GM12874 (cell line): ENCODE data around the gene TICAM1.

ENCODE experiments used
- TF ChIP-seq, protein P1 (sequence below): IDR thresholded peaks from 2 replicates; pipeline ENCODE4 v1.5.1; 2011; ENCODE audit warnings: low read depth, mild to moderate bottlenecking, control low read depth, low read length, moderate library complexity; ENCODE audit not compliant: insufficient read depth

The TICAM1 gene

DNA sequence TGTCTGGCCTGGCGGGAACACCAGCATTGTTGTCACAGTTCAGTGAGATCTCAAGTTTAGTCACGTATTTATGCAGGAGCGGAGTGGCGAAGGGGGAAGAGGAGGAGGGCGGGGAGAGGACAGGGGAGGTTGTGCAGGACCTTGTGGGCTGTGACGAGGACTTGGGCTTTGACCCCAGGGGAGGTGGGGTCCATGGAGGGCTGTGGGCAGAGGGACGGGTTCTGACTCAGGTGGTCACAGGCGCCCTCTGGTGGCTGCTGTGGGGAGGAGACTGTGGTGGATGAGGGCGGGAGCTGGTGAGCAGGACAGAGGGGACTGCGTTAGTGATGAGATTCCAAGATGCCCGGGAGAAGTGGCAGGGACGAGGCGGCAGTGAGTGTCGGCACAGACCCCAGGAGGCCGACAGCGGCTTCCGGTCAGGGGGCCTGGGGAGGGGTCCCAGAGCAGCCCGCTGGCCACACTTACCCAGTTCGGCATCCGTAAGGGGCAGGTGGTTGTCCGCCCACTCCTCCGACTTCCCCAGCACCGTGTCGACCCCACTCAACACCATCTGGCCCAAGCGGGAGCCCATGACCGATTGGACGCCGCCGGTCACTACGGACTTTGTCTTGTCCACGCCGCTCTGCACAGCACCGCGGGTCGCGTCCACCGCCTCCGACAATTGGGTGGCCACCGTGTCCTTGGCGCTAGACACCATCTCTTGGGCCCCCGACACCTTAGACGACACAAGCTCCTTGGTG, 20.2 kb upstream of the TICAM1 start:
- TF ChIP-seq, protein P1, sequence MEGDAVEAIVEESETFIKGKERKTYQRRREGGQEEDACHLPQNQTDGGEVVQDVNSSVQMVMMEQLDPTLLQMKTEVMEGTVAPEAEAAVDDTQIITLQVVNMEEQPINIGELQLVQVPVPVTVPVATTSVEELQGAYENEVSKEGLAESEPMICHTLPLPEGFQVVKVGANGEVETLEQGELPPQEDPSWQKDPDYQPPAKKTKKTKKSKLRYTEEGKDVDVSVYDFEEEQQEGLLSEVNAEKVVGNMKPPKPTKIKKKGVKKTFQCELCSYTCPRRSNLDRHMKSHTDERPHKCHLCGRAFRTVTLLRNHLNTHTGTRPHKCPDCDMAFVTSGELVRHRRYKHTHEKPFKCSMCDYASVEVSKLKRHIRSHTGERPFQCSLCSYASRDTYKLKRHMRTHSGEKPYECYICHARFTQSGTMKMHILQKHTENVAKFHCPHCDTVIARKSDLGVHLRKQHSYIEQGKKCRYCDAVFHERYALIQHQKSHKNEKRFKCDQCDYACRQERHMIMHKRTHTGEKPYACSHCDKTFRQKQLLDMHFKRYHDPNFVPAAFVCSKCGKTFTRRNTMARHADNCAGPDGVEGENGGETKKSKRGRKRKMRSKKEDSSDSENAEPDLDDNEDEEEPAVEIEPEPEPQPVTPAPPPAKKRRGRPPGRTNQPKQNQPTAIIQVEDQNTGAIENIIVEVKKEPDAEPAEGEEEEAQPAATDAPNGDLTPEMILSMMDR, result peak; percentile 94

DNA sequence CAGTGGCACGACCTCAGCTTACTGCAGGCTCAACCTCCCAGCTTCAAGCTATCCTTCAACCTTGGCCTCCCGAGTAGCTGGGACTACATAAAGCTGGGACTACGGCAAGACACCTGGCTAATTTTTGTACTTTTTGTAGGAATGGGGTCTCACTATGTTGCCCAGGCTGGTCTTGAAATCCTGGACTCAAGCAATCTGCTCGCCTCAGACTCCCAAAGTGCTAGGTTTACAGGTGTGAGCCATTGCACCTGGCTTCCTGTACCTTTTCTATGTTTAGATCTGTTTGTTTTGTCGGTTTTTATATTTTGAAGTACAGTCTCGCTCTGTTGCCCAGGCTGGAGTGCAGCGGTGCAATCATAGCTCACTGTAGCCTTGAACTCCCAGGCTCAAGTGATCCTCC, 17.5 kb upstream of the TICAM1 start:
- TF ChIP-seq, protein P1, result no peak

DNA sequence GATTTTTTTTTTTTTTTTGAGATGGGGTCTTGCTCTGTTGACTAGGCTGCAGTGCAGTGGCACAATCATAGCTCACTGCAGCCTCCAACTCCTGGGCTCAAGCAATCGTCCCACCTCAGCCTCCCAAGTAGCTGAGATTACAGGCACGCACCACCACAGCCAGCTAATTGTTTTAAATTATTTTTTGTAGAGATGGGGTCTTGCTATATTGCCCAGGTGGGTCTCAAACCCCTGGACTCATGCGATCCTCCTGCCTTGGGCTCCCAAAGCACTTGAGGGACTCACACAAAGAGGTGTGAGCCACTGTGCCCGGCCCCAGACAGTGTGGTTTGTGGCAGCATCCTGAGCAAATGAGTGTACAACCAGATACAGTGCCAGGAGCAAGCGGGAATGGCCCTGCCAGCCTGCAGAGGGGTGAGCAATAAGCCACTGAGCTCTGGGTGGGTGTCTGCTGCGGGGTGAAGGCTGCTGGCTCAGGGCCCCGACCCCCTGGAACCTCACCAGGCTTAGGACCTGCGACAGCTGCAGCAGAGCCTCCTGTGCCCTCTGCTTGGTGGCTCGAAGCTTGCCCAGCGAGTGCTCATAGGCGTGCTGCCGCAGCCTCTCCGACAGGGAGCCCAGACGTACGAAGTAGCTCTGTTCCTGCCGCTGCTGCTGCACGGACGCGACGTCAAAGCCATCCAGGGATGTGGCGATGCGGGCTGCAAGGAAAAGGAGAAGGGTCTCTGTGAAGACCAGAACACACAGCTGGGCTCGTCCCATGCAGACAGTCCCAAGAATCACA, 15.9 kb upstream of the TICAM1 start:
- TF ChIP-seq, protein P1, result no peak

DNA sequence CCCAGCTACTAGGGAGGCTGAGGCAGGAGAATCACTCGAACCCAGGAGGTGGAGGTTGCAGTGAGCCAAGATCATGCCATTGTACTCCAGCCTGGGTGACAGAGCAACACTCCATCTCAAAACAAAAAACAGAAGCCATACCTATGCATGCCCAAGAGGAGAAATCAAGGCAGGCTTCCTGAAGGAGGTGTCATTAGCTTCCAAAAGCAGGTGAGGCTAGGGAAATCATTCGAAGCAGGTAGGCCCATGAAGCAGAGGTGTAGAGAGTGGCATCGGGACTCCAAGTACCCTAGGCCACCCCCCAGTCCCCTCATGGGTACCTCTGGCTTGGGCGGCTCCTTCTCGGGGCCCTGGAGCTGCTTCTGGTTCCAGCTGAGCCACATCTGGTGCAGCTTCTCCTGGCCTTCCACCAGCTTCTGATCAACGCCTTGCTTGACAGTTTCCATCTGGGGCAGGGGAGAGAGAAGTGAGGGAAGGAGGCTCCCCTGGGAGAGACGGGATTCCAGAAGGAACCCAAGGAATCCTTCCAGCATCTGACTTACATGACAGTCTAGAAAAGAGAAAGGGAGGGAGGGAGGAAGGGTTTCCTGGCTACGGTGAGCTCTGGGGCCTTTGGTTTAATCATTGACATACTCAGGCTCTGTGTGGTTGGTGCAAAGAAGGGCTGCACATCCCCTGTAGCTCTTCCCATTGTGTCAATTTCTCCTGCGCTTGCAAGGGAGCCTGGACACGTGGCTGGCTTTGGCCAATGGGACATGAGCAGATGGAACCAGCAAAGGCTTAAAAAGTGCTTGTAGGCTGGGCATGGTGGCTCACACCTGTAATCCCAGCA, 13.1 kb upstream of the TICAM1 start:
- TF ChIP-seq, protein P1, result no peak

DNA sequence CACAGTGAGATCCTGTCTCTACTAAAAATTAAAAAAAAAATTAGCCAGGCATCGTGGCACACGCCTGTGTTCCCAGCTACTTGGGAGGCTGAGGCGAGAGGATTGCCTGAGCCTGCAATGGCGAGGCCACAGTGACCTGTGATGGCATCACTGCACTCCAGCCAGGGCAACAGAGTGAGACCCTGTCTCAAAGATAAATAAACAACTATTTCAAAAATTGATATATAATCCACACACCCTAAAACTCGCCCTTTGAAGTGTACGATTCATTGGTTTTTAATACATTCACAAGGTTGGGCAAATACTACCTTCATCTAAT, 12.1 kb upstream of the TICAM1 start:
- TF ChIP-seq, protein P1, result no peak

DNA sequence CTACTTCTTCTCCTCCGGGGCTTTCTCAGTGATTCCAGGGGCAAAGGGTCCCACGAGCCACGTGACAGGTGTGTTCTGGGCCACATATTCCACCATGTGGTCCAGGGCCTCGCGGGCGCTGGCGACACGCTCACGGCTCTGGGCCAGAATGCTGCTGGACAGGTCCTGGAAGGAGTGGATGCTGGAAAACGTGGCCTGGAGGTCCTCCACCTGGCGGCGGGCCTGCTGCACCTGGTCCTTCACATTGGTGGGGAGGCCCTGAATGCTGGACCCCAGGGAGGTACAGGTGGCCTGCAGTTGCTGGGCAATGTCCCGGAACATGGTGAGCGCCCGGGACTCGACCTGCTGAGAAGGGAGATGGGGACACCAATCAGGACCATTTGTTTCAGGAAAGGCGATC, 7.7 kb upstream of the TICAM1 start:
- TF ChIP-seq, protein P1, result no peak

DNA sequence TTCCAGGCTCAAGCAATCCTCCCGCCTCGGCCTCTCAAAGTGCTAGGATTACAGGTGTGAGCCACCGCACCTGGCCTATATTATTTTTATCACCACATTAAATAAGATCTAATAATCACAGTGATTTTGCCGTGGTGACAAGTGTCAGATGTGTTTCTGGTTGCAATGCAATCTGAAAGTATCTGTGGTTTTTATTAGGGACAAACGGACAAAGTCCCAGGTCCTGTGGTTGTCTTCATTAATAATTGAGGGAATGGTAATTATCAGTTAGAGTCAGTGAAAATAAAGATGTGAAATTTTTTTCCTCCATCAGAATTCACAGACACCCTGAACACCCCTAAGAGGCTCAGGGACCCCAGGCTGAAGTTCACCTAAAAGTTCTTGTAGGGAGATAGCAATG, 1.3 kb upstream of the TICAM1 start:
- TF ChIP-seq, protein P1, result no peak
